CD4-positive, alpha-beta T cell (primary cell): ENCODE measurements around the gene PLCB2. TPM values are rescaled to one million over a fixed set of nuclear protein-coding genes. Genes with fewer than 3 reads are reported as not detected.

Source experiments
- ATAC-seq: fragments of 200-7000 bp; cut with Tn5 transposase; one replicate; pipeline ENCODE4 v1.10.0; 2022; ENCODE audit warnings: mild to moderate bottlenecking; ENCODE audit not compliant: poor library complexity
- CTCF ChIA-PET: fragments of 350-600 bp; sonication (Branson Sonifier 250); formaldehyde crosslinking; loops from one replicate; lab custom pipeline; 2021; ENCODE audit warnings: antibody characterized with exemption, inconsistent platforms; lab: Charles Lee
- POLR2A ChIA-PET: fragments of 350-600 bp; sonication (Branson Sonifier 250); formaldehyde crosslinking; loops from one replicate; lab custom pipeline; 2021; ENCODE audit warnings: antibody characterized with exemption, inconsistent platforms; lab: Charles Lee
- DNase-seq, 14 experiments: peaks; one replicate each; pipeline ENCODE4 v3.0.0-alpha.2; 2013 to 2020; ENCODE audit warnings: mixed read lengths in 2 of 14
- H3K27ac ChIP-seq, 2 donors: one replicate each; pipeline versions ENCODE4 v1.5.1 to v1.7.0; 2013; ENCODE audit warnings: low read length in 2 of 2, low read depth in 1 of 2, mild to moderate bottlenecking in 1 of 2
- H3K27me3 ChIP-seq, 2 experiments: 1 replicate in 1 of 2; 2 replicates in 1 of 2; pipeline versions ENCODE4 v1.6.1 to v1.7.0; 2013; ENCODE audit warnings: low read length in 2 of 2, control low read depth in 1 of 2, mild to moderate bottlenecking in 1 of 2, moderate library complexity in 1 of 2; ENCODE audit not compliant: insufficient read depth in 2 of 2, control insufficient read depth in 1 of 2
- H3K36me3 ChIP-seq: one replicate; pipeline ENCODE4 v1.6.1; 2013; ENCODE audit warnings: low read length, control low read depth; ENCODE audit not compliant: insufficient read depth
- H3K4me1 ChIP-seq: one replicate; pipeline ENCODE4 v1.6.1; 2013; ENCODE audit warnings: low read length, control low read depth; ENCODE audit not compliant: insufficient read depth
- H3K4me3 ChIP-seq: one replicate; pipeline ENCODE4 v1.5.1; 2013; ENCODE audit warnings: mild to moderate bottlenecking, low read length, moderate library complexity
- H3K9me3 ChIP-seq, 2 experiments: 1 replicate in 1 of 2; 2 replicates in 1 of 2; pipeline versions ENCODE4 v1.6.1 to v1.7.0; 2013; ENCODE audit warnings: low read length in 2 of 2, mild to moderate bottlenecking in 2 of 2, control low read depth in 1 of 2, moderate library complexity in 1 of 2; ENCODE audit not compliant: control insufficient read depth in 1 of 2, insufficient read depth in 1 of 2
- H3K27ac Mint-ChIP-seq: one replicate; pipeline ENCODE4 v1.8.0; 2020; ENCODE audit warnings: mixed read lengths
- H3K27me3 Mint-ChIP-seq: one replicate; pipeline ENCODE4 v1.8.0; 2021; ENCODE audit warnings: mixed read lengths
- H3K36me3 Mint-ChIP-seq: one replicate; pipeline ENCODE4 v1.8.0; 2021; ENCODE audit warnings: low read depth, mixed read lengths
- H3K4me1 Mint-ChIP-seq: one replicate; pipeline ENCODE4 v1.8.0; 2021; ENCODE audit warnings: low read depth, mixed read lengths
- H3K4me3 Mint-ChIP-seq: one replicate; pipeline ENCODE4 v1.8.0; 2020; ENCODE audit warnings: mild to moderate bottlenecking, mixed read lengths
- H3K9me3 Mint-ChIP-seq: one replicate; pipeline ENCODE4 v1.8.0; 2020; ENCODE audit warnings: mixed read lengths
- CTCF ChIP-seq: fragments of 200-600 bp; IDR thresholded peaks from one replicate; pipeline ENCODE4 v1.8.0; 2022; ENCODE audit warnings: antibody characterized with exemption, mild to moderate bottlenecking
- intact Hi-C, 2 experiments: fragments of 100-400 bp; cut with DNase I in 1 of 2; cut with micrococcal nuclease in 1 of 2; formaldehyde crosslinking; loops; one replicate each; pipeline versions ENCODE4 v1.15.1 to v1.9.0; 2023 to 2025; cut with DNase I, micrococcal nuclease
- total RNA-seq, 174 experiments: library from RNA in 2 of 174; stranded (reverse) in 2 of 174; gene quantifications; one replicate each; pipeline ENCODE4 v1.2.3 and lab custom pipeline; 2021 to 2026

PLCB2 gene
- total RNA-seq, 2 experiments from 2014 or later, result 206 to 222 TPM

GRCh38 chr15:40354408-40355171 lies 46.9 kb upstream of the PLCB2 start:
- Histone ChIP-seq H3K4me1 (peaks cover 17% of the 10 kb centered on the region), H3K27me3 (no peaks in the 10 kb centered on the region), H3K4me3 (no peak overlapping the region), H3K9me3 (no peaks in the 10 kb centered on the region), H3K36me3 (no peaks in the 10 kb centered on the region), H3K27ac (no peak overlapping the region)
- Mint-ChIP-seq H3K9me3 (no peaks in the 10 kb centered on the region), H3K36me3 (no peaks in the 10 kb centered on the region), H3K4me3 (no peak overlapping the region), H3K27ac (no peak overlapping the region), H3K4me1 (peaks cover 10% of the 10 kb centered on the region), H3K27me3 (no peaks in the 10 kb centered on the region)
- DNase-seq (no peak), ATAC-seq (no peak)
- ChIA-PET CTCF (no interaction called here), POLR2A (interaction anchor here (0.9 kb wide), 1 partner anchor 13 kb away, joined by 3 read pairs; no protein-coding TSS in a partner anchor)
- intact Hi-C loops, result no loop called here
- no peak for TF ChIP-seq CTCF

- CTCF ChIA-PET, result interaction anchor here (2.0 kb wide), 1 partner anchor 15 kb away, joined by 4 read pairs; no protein-coding TSS in a partner anchor
- no peak for TF ChIP-seq CTCF
- Histone ChIP-seq H3K27me3 (no peaks in the 10 kb centered on the region), H3K4me1 (peaks cover 13% of the 10 kb centered on the region), H3K36me3 (no peaks in the 10 kb centered on the region), H3K9me3 (no peaks in the 10 kb centered on the region), H3K4me3 (no peak overlapping the region), H3K27ac (no peak overlapping the region)
- ATAC-seq (no peak), DNase-seq (no peak)
- H3K27ac Mint-ChIP-seq, result no peak overlapping the region
- H3K36me3 Mint-ChIP-seq, result no peaks in the 10 kb centered on the region
- no peaks in the 10 kb centered on the region for H3K27me3 Mint-ChIP-seq
- intact Hi-C loops, result no loop called here
- no peak overlapping the region for H3K4me3 Mint-ChIP-seq
- H3K9me3 Mint-ChIP-seq, result no peaks in the 10 kb centered on the region
- peaks cover 3% of the 10 kb centered on the region for H3K4me1 Mint-ChIP-seq
- POLR2A ChIA-PET, result interaction anchor here (0.6 kb wide), 1 partner anchor 31 kb away, joined by 4 read pairs; the partner anchor contains the start of gene INAFM2
Measured at GRCh38 chr15:40353697-40354096, 46.0 kb upstream of the PLCB2 start.

GRCh38 chr15:40352281-40352901 lies 44.7 kb upstream of the PLCB2 start:
- ATAC-seq (no peak), DNase-seq (no peak)
- intact Hi-C loops, result no loop called here
- H3K9me3 ChIP-seq, result no peaks in the 10 kb centered on the region
- POLR2A ChIA-PET, result interaction anchor here (0.6 kb wide), 1 partner anchor 1089 kb away, joined by 3 read pairs; no protein-coding TSS in a partner anchor
- CTCF ChIA-PET, result interaction anchor here (2.0 kb wide), 1 partner anchor 14 kb away, joined by 4 read pairs; no protein-coding TSS in a partner anchor
- H3K4me3 ChIP-seq, result no peak overlapping the region
- TF ChIP-seq CTCF, result no peak
- H3K9me3 Mint-ChIP-seq, result no peaks in the 10 kb centered on the region
- no peaks in the 10 kb centered on the region for H3K4me1 Mint-ChIP-seq
- H3K36me3 ChIP-seq, result no peaks in the 10 kb centered on the region
- no peak overlapping the region for H3K4me3 Mint-ChIP-seq
- H3K36me3 Mint-ChIP-seq, result no peaks in the 10 kb centered on the region
- H3K27me3 ChIP-seq, result no peaks in the 10 kb centered on the region
- no peak overlapping the region for H3K27ac ChIP-seq
- no peak overlapping the region for H3K27ac Mint-ChIP-seq
- peaks cover 2% of the 10 kb centered on the region for H3K4me1 ChIP-seq
- no peaks in the 10 kb centered on the region for H3K27me3 Mint-ChIP-seq
